Calu3 (cell line): ENCODE results near the gene ARHGAP40. TPM values are rescaled to one million over a fixed set of nuclear protein-coding genes. Genes with fewer than 3 reads are reported as not detected.

Source experiments
- BruUV-seq: library from RNA; stranded (reverse); fragments of 400-500 nt; replicated peaks from 2 replicates; lab custom pipeline; 2021; lab: Mats Ljungman, UMichigan
- CTCF ChIA-PET: fragments of 300-600 bp; sonication (Branson Sonifier 250); formaldehyde crosslinking; loops from one replicate; lab custom pipeline; 2022; ENCODE audit warnings: antibody characterized with exemption; lab: Charles Lee
- DNase-seq: peaks from one replicate; pipeline ENCODE4 v3.0.0; 2022
- H3K27ac Mint-ChIP-seq: one replicate; pipeline ENCODE4 v1.8.0; 2022; ENCODE audit warnings: mixed read lengths; ENCODE audit not compliant: unreplicated experiment
- H3K27me3 Mint-ChIP-seq: one replicate; pipeline ENCODE4 v1.8.0; 2022; ENCODE audit warnings: mixed read lengths; ENCODE audit not compliant: unreplicated experiment
- H3K36me3 Mint-ChIP-seq: one replicate; pipeline ENCODE4 v1.8.0; 2022; ENCODE audit warnings: mild to moderate bottlenecking, moderate library complexity, mixed read lengths; ENCODE audit not compliant: insufficient read depth, unreplicated experiment
- H3K4me1 Mint-ChIP-seq: one replicate; pipeline ENCODE4 v1.8.0; 2022; ENCODE audit warnings: mild to moderate bottlenecking, low read depth, mixed read lengths; ENCODE audit not compliant: unreplicated experiment
- H3K4me3 Mint-ChIP-seq: one replicate; pipeline ENCODE4 v1.8.0; 2022; ENCODE audit warnings: mild to moderate bottlenecking, low read depth, moderate library complexity, mixed read lengths; ENCODE audit not compliant: unreplicated experiment
- H3K9me3 Mint-ChIP-seq: one replicate; pipeline ENCODE4 v1.8.0; 2022; ENCODE audit warnings: low read depth, mixed read lengths; ENCODE audit not compliant: unreplicated experiment
- intact Hi-C: fragments of 100-400 bp; cut with micrococcal nuclease; formaldehyde crosslinking; loops from one replicate; pipeline ENCODE4 v1.10.0; 2022; ENCODE audit not compliant: unreplicated experiment
- total RNA-seq: library from RNA; stranded (reverse); gene quantifications from 2 replicates; pipeline ENCODE4 v1.2.3, GENCODE V29; 2022
- TF ChIP-seq, protein P1 (sequence below): fragments of 200-600 bp; IDR thresholded peaks from one replicate; pipeline ENCODE4 v1.8.0; 2022; ENCODE audit warnings: antibody characterized with exemption; ENCODE audit not compliant: unreplicated experiment

ARHGAP40 gene
- total RNA-seq, 1 experiment from 2014 or later = 8.3 TPM

DNA sequence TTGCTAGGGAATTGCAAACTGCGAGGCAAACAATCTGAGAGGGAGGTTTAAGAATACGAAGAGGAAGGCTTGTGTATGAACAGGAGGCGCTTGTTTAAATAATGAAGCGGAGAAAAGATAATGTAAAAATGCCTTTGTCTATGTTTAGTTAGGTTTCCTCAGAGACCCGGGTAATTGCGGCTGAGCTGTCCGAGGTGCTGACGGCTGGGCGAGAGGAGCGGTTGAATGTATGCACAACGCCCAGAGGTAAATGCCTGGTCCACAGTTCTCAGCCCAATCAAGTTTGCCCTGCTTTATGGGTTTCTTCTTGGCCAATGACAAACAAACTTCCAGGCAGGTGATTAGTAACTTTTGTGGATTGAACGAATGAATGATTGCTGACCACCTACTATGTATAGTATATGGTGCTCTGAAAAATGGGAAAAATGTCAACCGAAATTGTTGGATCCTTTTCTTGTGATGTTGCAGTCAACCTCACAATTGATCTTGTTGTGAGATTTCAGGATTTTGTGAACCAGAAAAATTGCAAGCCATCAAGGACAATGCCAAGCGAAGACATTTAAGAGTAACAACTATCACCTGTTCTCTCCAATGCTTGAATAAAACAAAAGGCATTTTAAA lies 84.4 kb downstream of the ARHGAP40 start:
- TF ChIP-seq, protein P1, sequence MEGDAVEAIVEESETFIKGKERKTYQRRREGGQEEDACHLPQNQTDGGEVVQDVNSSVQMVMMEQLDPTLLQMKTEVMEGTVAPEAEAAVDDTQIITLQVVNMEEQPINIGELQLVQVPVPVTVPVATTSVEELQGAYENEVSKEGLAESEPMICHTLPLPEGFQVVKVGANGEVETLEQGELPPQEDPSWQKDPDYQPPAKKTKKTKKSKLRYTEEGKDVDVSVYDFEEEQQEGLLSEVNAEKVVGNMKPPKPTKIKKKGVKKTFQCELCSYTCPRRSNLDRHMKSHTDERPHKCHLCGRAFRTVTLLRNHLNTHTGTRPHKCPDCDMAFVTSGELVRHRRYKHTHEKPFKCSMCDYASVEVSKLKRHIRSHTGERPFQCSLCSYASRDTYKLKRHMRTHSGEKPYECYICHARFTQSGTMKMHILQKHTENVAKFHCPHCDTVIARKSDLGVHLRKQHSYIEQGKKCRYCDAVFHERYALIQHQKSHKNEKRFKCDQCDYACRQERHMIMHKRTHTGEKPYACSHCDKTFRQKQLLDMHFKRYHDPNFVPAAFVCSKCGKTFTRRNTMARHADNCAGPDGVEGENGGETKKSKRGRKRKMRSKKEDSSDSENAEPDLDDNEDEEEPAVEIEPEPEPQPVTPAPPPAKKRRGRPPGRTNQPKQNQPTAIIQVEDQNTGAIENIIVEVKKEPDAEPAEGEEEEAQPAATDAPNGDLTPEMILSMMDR = no peak
- intact Hi-C loops = no loop called here
- CTCF ChIA-PET = no interaction called here
- H3K36me3 Mint-ChIP-seq = no peaks in the 10 kb centered on the region
- no peaks in the 10 kb centered on the region for H3K9me3 Mint-ChIP-seq
- peak; percentile 72 for DNase-seq
- H3K4me1 Mint-ChIP-seq = no peaks in the 10 kb centered on the region
- H3K27ac Mint-ChIP-seq = no peak overlapping the region
- no TSS peak for BruUV-seq
- no peak overlapping the region for H3K4me3 Mint-ChIP-seq
- peaks cover 100% of the 10 kb centered on the region for H3K27me3 Mint-ChIP-seq

DNA sequence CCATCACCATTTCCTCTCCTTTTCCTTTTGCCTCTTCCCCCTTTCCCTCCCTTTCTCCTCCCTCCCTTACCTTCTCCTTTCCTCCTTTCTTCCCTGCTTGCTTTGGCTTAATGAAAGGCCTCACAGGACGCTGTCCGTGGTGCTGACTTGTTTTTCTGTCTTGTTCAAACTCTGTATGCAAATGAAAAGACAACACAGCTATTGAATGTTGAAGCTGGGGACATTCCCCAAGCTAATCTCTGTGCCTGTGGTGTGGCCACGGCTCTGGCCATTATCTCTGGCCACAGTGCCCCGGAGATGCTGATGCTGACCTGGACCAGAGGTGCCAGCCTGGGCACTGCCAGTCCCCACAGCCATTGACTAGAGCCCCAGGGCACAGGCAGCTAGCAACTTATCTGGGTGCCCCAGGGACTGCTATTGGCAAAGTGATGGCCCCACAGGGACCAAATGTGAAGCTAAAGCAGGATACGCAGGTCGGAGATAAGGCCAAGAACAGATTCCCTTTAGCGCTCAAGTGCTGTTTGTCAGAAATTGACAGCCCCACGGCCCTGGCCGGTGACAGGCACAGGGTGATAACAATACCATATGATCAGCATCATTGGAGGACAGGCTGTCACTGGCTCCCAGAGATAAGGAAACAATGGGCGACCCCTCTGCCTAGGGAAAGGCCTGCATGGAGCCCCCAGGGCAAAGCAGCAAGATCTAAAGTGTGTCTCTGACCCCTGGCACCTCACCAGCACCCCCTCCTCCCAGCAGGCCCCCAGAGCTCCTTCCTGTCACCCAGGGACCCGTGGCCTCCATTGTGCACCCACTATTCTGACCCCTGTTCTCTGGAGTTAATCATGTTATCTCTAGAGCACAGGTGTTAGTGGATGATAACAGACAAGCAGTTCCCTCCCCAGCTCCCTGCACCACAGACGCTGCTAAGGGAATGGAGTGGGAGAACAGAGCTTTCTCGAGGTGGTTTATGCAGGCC lies 91.1 kb downstream of the ARHGAP40 start:
- Mint-ChIP-seq H3K9me3 (no peaks in the 10 kb centered on the region), H3K4me3 (no peak overlapping the region), H3K27ac (no peak overlapping the region), H3K36me3 (no peaks in the 10 kb centered on the region), H3K4me1 (no peaks in the 10 kb centered on the region), H3K27me3 (peaks cover 53% of the 10 kb centered on the region)
- TF ChIP-seq, protein P1 = no peak
- intact Hi-C loops = no loop called here
- no TSS peak for BruUV-seq
- peak; percentile 80 for DNase-seq
- CTCF ChIA-PET = interaction anchor here (0.7 kb wide), 2 partner anchors 42 to 58 kb away, joined by 3 read pairs; no protein-coding TSS in a partner anchor

DNA sequence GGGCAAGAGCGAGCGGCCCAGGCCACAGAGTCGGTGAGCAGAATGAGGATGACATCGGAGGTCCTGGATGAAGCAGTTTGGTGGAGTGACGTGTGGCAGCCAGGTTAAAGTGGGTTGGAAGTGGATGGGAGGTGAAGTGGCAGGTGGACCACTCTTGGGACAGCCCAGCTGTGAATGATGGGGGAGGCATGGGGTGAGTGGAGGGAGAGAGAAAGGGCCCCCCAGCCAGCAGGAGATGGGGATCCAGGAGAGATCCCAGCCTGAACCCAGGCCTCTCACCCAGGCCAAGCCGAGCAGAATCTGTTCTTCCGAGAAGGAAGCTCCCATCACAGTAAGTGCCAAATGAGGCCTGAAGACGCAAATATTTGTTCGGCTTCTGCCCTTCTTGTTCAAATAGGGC lies 95.7 kb downstream of the ARHGAP40 start:
- Mint-ChIP-seq H3K36me3 (no peaks in the 10 kb centered on the region), H3K27me3 (peaks cover 7% of the 10 kb centered on the region), H3K9me3 (no peaks in the 10 kb centered on the region), H3K4me1 (no peaks in the 10 kb centered on the region), H3K27ac (no peak overlapping the region), H3K4me3 (no peak overlapping the region)
- intact Hi-C loops = no loop called here
- BruUV-seq = no TSS peak
- CTCF ChIA-PET = no interaction called here
- no peak for DNase-seq
- TF ChIP-seq, protein P1 = no peak

DNA sequence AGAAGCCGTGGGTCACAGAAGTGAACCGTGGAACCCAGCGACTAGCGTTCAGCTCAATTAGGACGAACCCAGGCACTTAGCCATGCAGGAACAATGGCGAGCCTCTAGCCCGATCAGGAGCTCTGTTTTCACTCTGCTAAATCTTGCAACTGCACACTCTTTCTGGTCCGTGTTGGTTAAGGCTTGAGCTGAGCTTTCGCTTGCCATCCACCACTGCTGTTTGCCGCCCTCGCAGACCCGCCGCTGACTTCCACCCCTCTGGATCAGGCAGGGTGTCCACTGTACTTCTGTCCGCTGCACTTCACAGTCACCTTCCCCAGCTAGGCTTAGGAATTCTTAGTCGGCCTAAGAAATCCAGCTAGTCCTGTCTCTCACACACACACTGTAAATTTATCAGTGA lies 96.9 kb downstream of the ARHGAP40 start:
- no peaks in the 10 kb centered on the region for H3K4me1 Mint-ChIP-seq
- TF ChIP-seq, protein P1 = no peak
- H3K27ac Mint-ChIP-seq = no peak overlapping the region
- BruUV-seq = no TSS peak
- H3K27me3 Mint-ChIP-seq = no peaks in the 10 kb centered on the region
- H3K36me3 Mint-ChIP-seq = no peaks in the 10 kb centered on the region
- CTCF ChIA-PET = interaction anchor here (1.1 kb wide), 1 partner anchor 200 kb away, joined by 3 read pairs; no protein-coding TSS in a partner anchor
- no peaks in the 10 kb centered on the region for H3K9me3 Mint-ChIP-seq
- no peak for DNase-seq
- intact Hi-C loops = no loop called here
- no peak overlapping the region for H3K4me3 Mint-ChIP-seq
